Panc1 (cell line): ENCODE results near the gene RPRD1A.

ENCODE experiments used
- CTCF ChIP-seq: fragments of 450-650 bp; IDR thresholded peaks from 2 replicates; pipeline ENCODE4 v1.5.1; 2017; ENCODE audit warnings: mild to moderate bottlenecking
- SIN3A ChIP-seq: IDR thresholded peaks from 2 replicates; pipeline ENCODE4 v1.6.1; 2012; ENCODE audit warnings: low read depth, mild to moderate bottlenecking, low read length, moderate library complexity, borderline replicate concordance; ENCODE audit not compliant: insufficient read depth
- TCF7L2 ChIP-seq: IDR thresholded peaks from 2 replicates; pipeline ENCODE4 v1.6.1; 2011; ENCODE audit warnings: mild to moderate bottlenecking, low read depth, low read length, inconsistent platforms

GRCh38 chr18:36108601-36109000 is 41.2 kb upstream of the RPRD1A start:
- TF ChIP-seq CTCF (no peak), SIN3A (no peak), TCF7L2 (no peak)
